Neural progenitor cell (in vitro differentiated cells): ENCODE results near the gene THRA.

Experiments used
- EZH2 ChIP-seq: fragments of 200-600 bp; sonication (generic); IDR thresholded peaks from 2 replicates; pipeline ENCODE4 v1.6.1; 2017; ENCODE audit warnings: antibody characterized with exemption, mild to moderate bottlenecking, moderate library complexity
- EZH2phosphoT487 ChIP-seq: fragments of 200-600 bp; sonication (generic); IDR thresholded peaks from 2 replicates; pipeline ENCODE4 v1.6.1; 2017; ENCODE audit warnings: antibody characterized with exemption
- TF ChIP-seq, protein P1 (sequence below): fragments of 200-600 bp; sonication (generic); IDR thresholded peaks from 2 replicates; pipeline ENCODE4 v1.5.1; 2017; ENCODE audit warnings: antibody characterized with exemption, mild to moderate bottlenecking

DNA sequence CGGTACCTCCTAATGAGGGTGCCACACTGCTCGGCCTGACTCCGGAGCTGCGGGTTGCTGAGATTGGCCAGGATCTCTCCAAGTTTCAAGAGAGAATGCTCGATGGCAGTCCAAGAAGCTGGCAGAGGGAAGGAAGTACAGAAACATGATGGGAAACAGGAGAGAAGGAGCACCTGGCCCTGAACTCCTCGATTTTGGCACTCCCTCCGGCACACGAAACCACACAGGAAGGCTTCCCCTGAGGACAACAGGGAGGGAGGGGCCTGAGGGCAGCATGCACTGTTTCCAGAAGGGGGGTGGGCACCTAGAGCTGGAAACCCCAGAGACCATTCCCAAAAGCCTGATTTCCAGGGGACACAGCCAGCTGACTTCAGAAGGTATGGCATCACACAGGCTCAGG lies 29.4 kb upstream of the THRA start:
- TF ChIP-seq, protein P1, sequence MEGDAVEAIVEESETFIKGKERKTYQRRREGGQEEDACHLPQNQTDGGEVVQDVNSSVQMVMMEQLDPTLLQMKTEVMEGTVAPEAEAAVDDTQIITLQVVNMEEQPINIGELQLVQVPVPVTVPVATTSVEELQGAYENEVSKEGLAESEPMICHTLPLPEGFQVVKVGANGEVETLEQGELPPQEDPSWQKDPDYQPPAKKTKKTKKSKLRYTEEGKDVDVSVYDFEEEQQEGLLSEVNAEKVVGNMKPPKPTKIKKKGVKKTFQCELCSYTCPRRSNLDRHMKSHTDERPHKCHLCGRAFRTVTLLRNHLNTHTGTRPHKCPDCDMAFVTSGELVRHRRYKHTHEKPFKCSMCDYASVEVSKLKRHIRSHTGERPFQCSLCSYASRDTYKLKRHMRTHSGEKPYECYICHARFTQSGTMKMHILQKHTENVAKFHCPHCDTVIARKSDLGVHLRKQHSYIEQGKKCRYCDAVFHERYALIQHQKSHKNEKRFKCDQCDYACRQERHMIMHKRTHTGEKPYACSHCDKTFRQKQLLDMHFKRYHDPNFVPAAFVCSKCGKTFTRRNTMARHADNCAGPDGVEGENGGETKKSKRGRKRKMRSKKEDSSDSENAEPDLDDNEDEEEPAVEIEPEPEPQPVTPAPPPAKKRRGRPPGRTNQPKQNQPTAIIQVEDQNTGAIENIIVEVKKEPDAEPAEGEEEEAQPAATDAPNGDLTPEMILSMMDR, result no peak
- no peak for TF ChIP-seq EZH2phosphoT487
- TF ChIP-seq EZH2, result no peak
